HepG2 (cell line): ENCODE data around the gene RTEL1. TPM values are rescaled to one million over a fixed set of nuclear protein-coding genes. Genes with fewer than 3 reads are reported as not detected.
"Not testable (repeated sequence)": the region's sequence is repeated elsewhere in the genome, so short reads cannot be mapped to it uniquely, and the experiment has no call there.

Experiments used
- ATAC-seq: fragments of 200-7000 bp; cut with Tn5 transposase; 3 replicates; pipeline ENCODE4 v1.9.1; 2020; ENCODE audit warnings: mild to moderate bottlenecking, moderate library complexity
- BruUV-seq: library from RNA; stranded (reverse); fragments of 400-500 nt; replicated peaks from 2 replicates; lab custom pipeline; 2021; lab: Mats Ljungman, UMichigan
- CTCF ChIA-PET: fragments of 300-600 bp; formaldehyde crosslinking; extraction: SDS; loops from one replicate; lab custom pipeline; 2021; ENCODE audit warnings: low total read pairs, inconsistent platforms, low intra/inter-chr PET ratio; lab: Yijun Ruan, JAX
- POLR2A ChIA-PET: fragments of 350-600 bp; sonication (Branson Sonifier 250); formaldehyde crosslinking; loops from one replicate; lab custom pipeline; 2020; ENCODE audit warnings: antibody characterized with exemption, inconsistent platforms; lab: Yijun Ruan, JAX
- DNase-seq: peaks from one replicate; pipeline ENCODE4 v3.0.0-alpha.2; 2015; ENCODE audit warnings: low spot score
- FAIRE-seq: peaks from 3 replicates; lab custom pipeline; 2011; peaks lifted over from hg19 to GRCh38; lab: Jason Lieb, UNC
- H2AFZ ChIP-seq: one replicate; pipeline ENCODE4 v1.6.1; 2011; ENCODE audit warnings: low read length, inconsistent platforms
- H3K27ac ChIP-seq: fragments of 300-600 bp; 3 replicates; pipeline ENCODE4 v1.8.0; 2011; ENCODE audit warnings: mixed run types, mild to moderate bottlenecking, mixed read lengths, low read length, inconsistent platforms; ENCODE audit not compliant: insufficient read depth; ENCODE audit errors: extremely low read length
- H3K27me3 ChIP-seq, 2 experiments: fragments of 200-600 bp in 1 of 2; 2 replicates in 1 of 2; 3 replicates in 1 of 2; pipeline versions ENCODE4 v1.6.0 to v1.8.0; 2011; ENCODE audit warnings: low read length in 2 of 2, mild to moderate bottlenecking in 2 of 2, moderate library complexity in 2 of 2, inconsistent platforms in 1 of 2; ENCODE audit not compliant: insufficient read depth in 2 of 2, control insufficient read depth in 1 of 2
- H3K36me3 ChIP-seq, 2 experiments: fragments of 200-600 bp in 1 of 2; replicated peaks in 1 of 2; 2 replicates in 1 of 2; 3 replicates in 1 of 2; pipeline versions ENCODE4 v1.5.1 to v1.8.0; 2011; ENCODE audit warnings: low read length in 2 of 2, inconsistent platforms in 1 of 2; ENCODE audit not compliant: insufficient read depth in 2 of 2, control insufficient read depth in 1 of 2
- H3K4me1 ChIP-seq: 2 replicates; pipeline ENCODE4 v1.5.1; 2012; ENCODE audit warnings: low read length, inconsistent platforms; ENCODE audit not compliant: insufficient read depth
- H3K4me2 ChIP-seq: 2 replicates; pipeline ENCODE4 v1.6.0; 2011; ENCODE audit warnings: low read depth, low read length, inconsistent platforms
- H3K4me3 ChIP-seq, 3 experiments: fragments of 200-600 bp in 1 of 3; sonication (generic), shearing (Covaris generic) in 1 of 3; replicated peaks in 1 of 3; 2 replicates each; pipeline ENCODE4 v1.5.1; 2011 to 2016; ENCODE audit warnings: low read length in 3 of 3, inconsistent platforms in 2 of 3, low read depth in 2 of 3, mild to moderate bottlenecking in 2 of 3, control low read depth in 1 of 3, mixed read lengths in 1 of 3; ENCODE audit not compliant: insufficient read depth in 1 of 3
- H3K79me2 ChIP-seq: one replicate; pipeline ENCODE4 v1.6.1; 2011; ENCODE audit warnings: low read length, inconsistent platforms; ENCODE audit not compliant: insufficient read depth
- H3K9ac ChIP-seq: 2 replicates; pipeline ENCODE4 v1.6.0; 2011; ENCODE audit warnings: mild to moderate bottlenecking, low read depth, low read length, inconsistent platforms; ENCODE audit not compliant: insufficient read depth
- H3K9me3 ChIP-seq: 2 replicates; pipeline ENCODE4 v1.5.1; 2012; ENCODE audit warnings: mild to moderate bottlenecking, low read length
- H4K20me1 ChIP-seq: 2 replicates; pipeline ENCODE4 v1.6.0; 2011; ENCODE audit warnings: inconsistent platforms, mild to moderate bottlenecking, low read length, moderate library complexity; ENCODE audit not compliant: insufficient read depth
- KMT2A ChIP-seq: sonication (generic); formaldehyde crosslinking; IDR thresholded peaks from 2 replicates; pipeline ENCODE4 v1.4.0; 2020; ENCODE audit warnings: missing genetic modification reagents
- MEIS1 ChIP-seq: sonication (generic); formaldehyde crosslinking; IDR thresholded peaks from 2 replicates; pipeline ENCODE4 v1.9.0; 2021; ENCODE audit warnings: mild to moderate bottlenecking, missing genetic modification reagents, moderate library complexity, borderline replicate concordance
- TGIF2 ChIP-seq: IDR thresholded peaks from 2 replicates; pipeline ENCODE4 v1.6.1; 2016; ENCODE audit warnings: control low read depth, missing compliant biosample characterization
- ZBTB38 ChIP-seq: sonication (generic); formaldehyde crosslinking; IDR thresholded peaks from 2 replicates; pipeline ENCODE4 v1.5.1; 2020; ENCODE audit warnings: mild to moderate bottlenecking, missing genetic modification reagents
- ZNF572 ChIP-seq: sonication (generic); formaldehyde crosslinking; IDR thresholded peaks from 2 replicates; pipeline ENCODE4 v1.5.1; 2020; ENCODE audit warnings: mild to moderate bottlenecking, missing genetic modification reagents
- ZNF605 ChIP-seq: sonication (generic); formaldehyde crosslinking; IDR thresholded peaks from 2 replicates; pipeline ENCODE4 v1.8.0; 2022; ENCODE audit warnings: mild to moderate bottlenecking, missing genetic modification reagents
- ZNF883 ChIP-seq: sonication (generic); formaldehyde crosslinking; IDR thresholded peaks from 2 replicates; pipeline ENCODE4 v1.5.1; 2020; ENCODE audit warnings: mild to moderate bottlenecking, missing genetic modification reagents; ENCODE audit errors: not compliant biosample characterization
- WGBS: methylation state at CpG from one replicate; pipeline ENCODE4 v1.1.6; 2017; ENCODE audit warnings: low lambda C conversion rate; 5-methylcytosine and 5-hydroxymethylcytosine counted together
- in situ Hi-C: cut with HindIII; loops from 2 replicates; pipeline ENCODE4 v1.10.0; 2017; ENCODE audit warnings: low pct_unique_long_range_greater_than_20kb; ENCODE audit not compliant: extremely low pct_ligation_motif_present
- intact Hi-C: fragments of 100-400 bp; cut with micrococcal nuclease; formaldehyde crosslinking; loops from one replicate; pipeline ENCODE4 v1.10.0; 2022; ENCODE audit not compliant: unreplicated experiment
- polyA plus RNA-seq, 8 experiments: library from polyadenylated mRNA; depleted of rRNA in 3 of 8; stranded (reverse) in 7 of 8; unstranded in 1 of 8; fragments of >200 nt; fragmentation: Illumina TruSeq in 4 of 8; extraction: Trizol in 4 of 8; gene quantifications; 2 replicates each; pipeline versions ENCODE4 v1.2.1 to v1.2.3, GENCODE V29; 2011 to 2016; ENCODE audit warnings: low read depth in 4 of 8, missing spikeins in 1 of 8, mixed read lengths in 1 of 8; ENCODE audit not compliant: insufficient read depth in 1 of 8
- total RNA-seq, 5 experiments: library from RNA; depleted of rRNA; stranded (reverse); fragments of >200 nt; fragmentation: Illumina TruSeq; extraction: Trizol; gene quantifications; 2 replicates each; pipeline ENCODE4 v1.2.3, GENCODE V29; 2016; ENCODE audit warnings: low read depth in 1 of 5
- TF ChIP-seq, protein P1 (sequence below): sonication (generic); formaldehyde crosslinking; IDR thresholded peaks from 2 replicates; pipeline ENCODE4 v1.5.1; 2020; ENCODE audit warnings: mild to moderate bottlenecking, moderate library complexity, missing genetic modification reagents
- TF ChIP-seq, protein P2 (sequence below): sonication (generic); formaldehyde crosslinking; IDR thresholded peaks from 2 replicates; pipeline ENCODE4 v1.5.1; 2020; ENCODE audit warnings: mild to moderate bottlenecking, missing genetic modification reagents, moderate library complexity

The RTEL1 gene
- total and polyA plus RNA-seq, 2 of the 13 experiments (the other 11 are each of a cell fraction or from before 2014, with no cell fraction given) = 21.8 to 36.4 TPM

DNA sequence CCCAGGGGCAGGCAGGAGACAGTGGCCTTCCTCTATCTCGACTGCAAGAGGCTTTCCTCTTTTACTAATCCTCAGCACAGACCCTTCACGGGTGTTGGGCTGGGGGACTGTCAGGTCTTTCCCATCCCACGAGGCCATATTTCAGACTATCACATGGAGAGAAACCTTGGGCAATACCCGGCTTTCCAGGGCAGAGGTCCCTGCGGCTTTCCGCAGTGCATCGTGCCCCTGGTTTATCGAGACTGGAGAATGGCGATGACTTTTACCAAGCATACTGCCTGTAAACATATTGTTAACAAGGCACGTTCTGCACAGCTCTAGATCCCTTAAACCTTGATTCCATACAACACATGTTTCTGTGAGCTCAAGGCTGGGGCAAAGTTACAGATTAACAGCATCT lies 2.1 kb downstream of the RTEL1 start:
- TF ChIP-seq MEIS1 = 0 out of 2 replicates have a peak, but pooled peaks have one; percentile 30
- TF ChIP-seq, protein P1, sequence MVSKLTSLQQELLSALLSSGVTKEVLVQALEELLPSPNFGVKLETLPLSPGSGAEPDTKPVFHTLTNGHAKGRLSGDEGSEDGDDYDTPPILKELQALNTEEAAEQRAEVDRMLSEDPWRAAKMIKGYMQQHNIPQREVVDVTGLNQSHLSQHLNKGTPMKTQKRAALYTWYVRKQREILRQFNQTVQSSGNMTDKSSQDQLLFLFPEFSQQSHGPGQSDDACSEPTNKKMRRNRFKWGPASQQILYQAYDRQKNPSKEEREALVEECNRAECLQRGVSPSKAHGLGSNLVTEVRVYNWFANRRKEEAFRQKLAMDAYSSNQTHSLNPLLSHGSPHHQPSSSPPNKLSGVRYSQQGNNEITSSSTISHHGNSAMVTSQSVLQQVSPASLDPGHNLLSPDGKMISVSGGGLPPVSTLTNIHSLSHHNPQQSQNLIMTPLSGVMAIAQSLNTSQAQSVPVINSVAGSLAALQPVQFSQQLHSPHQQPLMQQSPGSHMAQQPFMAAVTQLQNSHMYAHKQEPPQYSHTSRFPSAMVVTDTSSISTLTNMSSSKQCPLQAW = 0 out of 2 replicates have a peak, but pooled peaks have one; percentile 17
- TF ChIP-seq ZNF572 (CRISPR knock-in tag) = 0 out of 2 replicates have a peak, but pooled peaks have one; percentile 67
- peak; percentile 9 for TF ChIP-seq ZNF883 (CRISPR knock-in tag)
- TF ChIP-seq ZBTB38 = peak; percentile 53; the same call in 1 of the 2 replicates
- CTCF ChIA-PET, in situ Hi-C loops, H3K9ac ChIP-seq, H4K20me1 ChIP-seq, H3K9me3 ChIP-seq, H2AFZ ChIP-seq, H3K27me3 ChIP-seq, DNase-seq, ATAC-seq, H3K4me3 ChIP-seq, intact Hi-C loops, H3K27ac ChIP-seq: not testable (repeated sequence)
- peak; percentile 51 for FAIRE-seq
- BruUV-seq = TSS peak; percentile 52
- peaks cover 31% of the 10 kb centered on the region for H3K4me1 ChIP-seq
- 84% methylated on average over 10 of the region's 10 CpGs for WGBS
- H3K79me2 ChIP-seq = peaks cover 17% of the 10 kb centered on the region
- H3K4me2 ChIP-seq = 0 out of 2 replicates have a peak overlapping the region, but pooled peaks have one; percentile 8
- POLR2A ChIA-PET = interaction anchor here (1.2 kb wide), 1 partner anchor 36 kb away, joined by 3 read pairs; no protein-coding TSS in a partner anchor
- peaks cover 25 to 34% of the 10 kb centered on the region in 2 experiments for H3K36me3 ChIP-seq

DNA sequence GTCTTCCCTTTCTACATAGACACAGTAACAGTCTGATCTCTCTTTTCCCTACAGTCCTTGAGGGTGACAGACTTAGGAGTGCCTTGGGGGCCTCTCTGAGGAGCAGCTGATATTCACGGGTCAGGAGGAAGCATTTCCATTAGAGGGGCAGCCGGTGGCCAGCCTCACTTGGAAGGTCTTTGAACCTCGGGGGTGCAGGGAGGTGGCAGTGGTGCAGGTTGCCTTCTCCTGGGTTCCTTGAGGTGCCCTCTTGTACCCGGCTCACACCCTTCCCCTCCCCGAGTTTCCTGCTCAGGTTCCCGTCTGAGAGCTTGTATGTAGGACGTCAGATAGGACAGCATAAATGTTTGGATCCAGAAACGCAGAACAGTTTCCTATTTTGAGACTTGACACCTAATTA lies 2.5 kb downstream of the RTEL1 start:
- TF ChIP-seq, protein P2, sequence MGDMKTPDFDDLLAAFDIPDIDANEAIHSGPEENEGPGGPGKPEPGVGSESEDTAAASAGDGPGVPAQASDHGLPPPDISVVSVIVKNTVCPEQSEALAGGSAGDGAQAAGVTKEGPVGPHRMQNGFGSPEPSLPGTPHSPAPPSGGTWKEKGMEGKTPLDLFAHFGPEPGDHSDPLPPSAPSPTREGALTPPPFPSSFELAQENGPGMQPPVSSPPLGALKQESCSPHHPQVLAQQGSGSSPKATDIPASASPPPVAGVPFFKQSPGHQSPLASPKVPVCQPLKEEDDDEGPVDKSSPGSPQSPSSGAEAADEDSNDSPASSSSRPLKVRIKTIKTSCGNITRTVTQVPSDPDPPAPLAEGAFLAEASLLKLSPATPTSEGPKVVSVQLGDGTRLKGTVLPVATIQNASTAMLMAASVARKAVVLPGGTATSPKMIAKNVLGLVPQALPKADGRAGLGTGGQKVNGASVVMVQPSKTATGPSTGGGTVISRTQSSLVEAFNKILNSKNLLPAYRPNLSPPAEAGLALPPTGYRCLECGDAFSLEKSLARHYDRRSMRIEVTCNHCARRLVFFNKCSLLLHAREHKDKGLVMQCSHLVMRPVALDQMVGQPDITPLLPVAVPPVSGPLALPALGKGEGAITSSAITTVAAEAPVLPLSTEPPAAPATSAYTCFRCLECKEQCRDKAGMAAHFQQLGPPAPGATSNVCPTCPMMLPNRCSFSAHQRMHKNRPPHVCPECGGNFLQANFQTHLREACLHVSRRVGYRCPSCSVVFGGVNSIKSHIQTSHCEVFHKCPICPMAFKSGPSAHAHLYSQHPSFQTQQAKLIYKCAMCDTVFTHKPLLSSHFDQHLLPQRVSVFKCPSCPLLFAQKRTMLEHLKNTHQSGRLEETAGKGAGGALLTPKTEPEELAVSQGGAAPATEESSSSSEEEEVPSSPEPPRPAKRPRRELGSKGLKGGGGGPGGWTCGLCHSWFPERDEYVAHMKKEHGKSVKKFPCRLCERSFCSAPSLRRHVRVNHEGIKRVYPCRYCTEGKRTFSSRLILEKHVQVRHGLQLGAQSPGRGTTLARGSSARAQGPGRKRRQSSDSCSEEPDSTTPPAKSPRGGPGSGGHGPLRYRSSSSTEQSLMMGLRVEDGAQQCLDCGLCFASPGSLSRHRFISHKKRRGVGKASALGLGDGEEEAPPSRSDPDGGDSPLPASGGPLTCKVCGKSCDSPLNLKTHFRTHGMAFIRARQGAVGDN = peak; percentile 53
- TF ChIP-seq TGIF2 (CRISPR knock-in tag) (no peak), ZNF605 (CRISPR knock-in tag) (peak; percentile 45; the same call in 1 of the 2 replicates), KMT2A (CRISPR knock-in tag) (0 out of 2 replicates have a peak, but pooled peaks have one; percentile 11)
- no TSS peak for BruUV-seq
- Histone ChIP-seq H2AFZ (no peak overlapping the region), H3K36me3 (peaks cover 25 to 35% of the 10 kb centered on the region in 2 experiments), H3K9me3 (no peaks in the 10 kb centered on the region), H3K9ac (no peak overlapping the region), H3K4me3 (no peak overlapping the region), H3K4me1 (peaks cover 31% of the 10 kb centered on the region), H3K27ac (no peak overlapping the region), H3K27me3 (no peaks in the 10 kb centered on the region; a peak in 1 of 5 replicates), H4K20me1 (no peaks in the 10 kb centered on the region), H3K79me2 (peaks cover 17% of the 10 kb centered on the region), H3K4me2 (0 out of 2 replicates have a peak overlapping the region, but pooled peaks have one; percentile 8)
- ChIA-PET CTCF (no interaction called here), POLR2A (interaction anchor here (1.2 kb wide), 1 partner anchor 36 kb away, joined by 3 read pairs; no protein-coding TSS in a partner anchor)
- WGBS = 85% methylated on average over 8 of the region's 8 CpGs
- DNase-seq (no peak), FAIRE-seq (peak; percentile 36), ATAC-seq (no peak)
- in situ Hi-C loops (no loop called here), intact Hi-C loops (no loop called here)
